Lower lobe of right lung (tissue), 2 donors: ENCODE results near the gene NRDC. TPM values are rescaled to one million over a fixed set of nuclear protein-coding genes. Genes with fewer than 3 reads are reported as not detected.
A peak's percentile ranks its signal among the peaks of the same experiment; 100 is the strongest.

ENCODE experiments used
- ATAC-seq, 2 donors: fragments of 200-7000 bp; cut with Tn5 transposase; one replicate each; pipeline ENCODE4 v1.9.1; 2020 to 2022; ENCODE audit warnings: mild to moderate bottlenecking in 2 of 2, moderate library complexity in 2 of 2
- DNase-seq: peaks from one replicate; pipeline ENCODE4 v3.0.0-alpha.2; 2020
- H3K27ac ChIP-seq: fragments of 200-600 bp; one replicate; pipeline ENCODE4 v1.8.0; 2022
- H3K27me3 ChIP-seq: fragments of 200-600 bp; one replicate; pipeline ENCODE4 v1.8.0; 2022; ENCODE audit warnings: low read depth
- H3K36me3 ChIP-seq: fragments of 200-600 bp; one replicate; pipeline ENCODE4 v1.8.0; 2022; ENCODE audit warnings: mild to moderate bottlenecking
- H3K4me1 ChIP-seq: fragments of 200-600 bp; one replicate; pipeline ENCODE4 v1.8.0; 2022
- H3K4me3 ChIP-seq: fragments of 200-600 bp; one replicate; pipeline ENCODE4 v1.8.0; 2022; ENCODE audit warnings: mild to moderate bottlenecking
- H3K9me3 ChIP-seq: fragments of 200-600 bp; one replicate; pipeline ENCODE4 v1.8.0; 2022
- intact Hi-C: fragments of 100-400 bp; cut with DNase I; formaldehyde crosslinking; loops from one replicate; pipeline ENCODE4 v1.11.0; 2022
- microRNA-seq: library from miRNA; unstranded; fragments of <30 nt; microRNA quantifications from one replicate; pipeline ENCODE4 v1.2.0, GENCODE V29; 2020; ENCODE audit warnings: borderline number of aligned reads
- total RNA-seq: library from RNA; stranded (reverse); fragmentation: NEBNext Ultra II Directional; extraction: Animal tissue kit (Norgen Biotek cat#: 25700); gene quantifications from one replicate; pipeline ENCODE4 v1.2.1, GENCODE V29; 2021
- TF ChIP-seq, protein P1 (sequence below): fragments of 200-600 bp; IDR thresholded peaks from one replicate; pipeline ENCODE4 v1.8.0; 2022; ENCODE audit warnings: antibody characterized with exemption, mild to moderate bottlenecking
- donor health status: DM: no; HTN: yes; CAD: no; lungs with severe emphysema.

NRDC gene
- total RNA-seq, 1 donor from 2014 or later = 115 TPM

DNA sequence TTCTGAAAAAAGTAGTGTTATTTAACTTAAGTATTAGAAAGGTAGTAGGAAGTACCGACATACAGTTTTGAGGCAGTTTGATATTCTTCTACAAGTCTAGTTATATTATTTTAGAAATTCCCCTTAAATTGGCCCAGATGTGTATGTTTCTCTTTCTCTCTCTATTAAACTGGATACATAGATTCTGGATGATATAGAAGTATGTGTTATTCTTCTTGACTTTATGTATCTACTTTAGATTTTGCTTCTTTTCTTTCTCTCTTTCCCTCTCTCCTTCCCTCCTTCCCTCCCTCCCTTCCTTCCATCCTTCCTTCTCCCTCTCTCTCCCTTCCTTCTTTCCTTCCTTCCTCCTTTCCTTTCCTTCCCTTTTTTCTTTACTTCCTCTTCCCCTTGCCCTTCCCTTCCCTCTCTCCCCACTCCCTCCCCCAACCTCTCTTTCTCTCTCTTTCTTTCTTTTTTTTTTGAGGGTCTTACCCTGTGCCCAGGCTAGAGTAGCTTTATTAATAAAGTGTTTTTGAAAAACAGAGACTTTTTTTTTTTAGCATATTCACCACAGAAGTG lies 137.3 kb downstream of the NRDC start:
- no peaks in the 10 kb centered on the region for H3K27me3 ChIP-seq
- no peak overlapping the region for H3K27ac ChIP-seq
- TF ChIP-seq, protein P1, sequence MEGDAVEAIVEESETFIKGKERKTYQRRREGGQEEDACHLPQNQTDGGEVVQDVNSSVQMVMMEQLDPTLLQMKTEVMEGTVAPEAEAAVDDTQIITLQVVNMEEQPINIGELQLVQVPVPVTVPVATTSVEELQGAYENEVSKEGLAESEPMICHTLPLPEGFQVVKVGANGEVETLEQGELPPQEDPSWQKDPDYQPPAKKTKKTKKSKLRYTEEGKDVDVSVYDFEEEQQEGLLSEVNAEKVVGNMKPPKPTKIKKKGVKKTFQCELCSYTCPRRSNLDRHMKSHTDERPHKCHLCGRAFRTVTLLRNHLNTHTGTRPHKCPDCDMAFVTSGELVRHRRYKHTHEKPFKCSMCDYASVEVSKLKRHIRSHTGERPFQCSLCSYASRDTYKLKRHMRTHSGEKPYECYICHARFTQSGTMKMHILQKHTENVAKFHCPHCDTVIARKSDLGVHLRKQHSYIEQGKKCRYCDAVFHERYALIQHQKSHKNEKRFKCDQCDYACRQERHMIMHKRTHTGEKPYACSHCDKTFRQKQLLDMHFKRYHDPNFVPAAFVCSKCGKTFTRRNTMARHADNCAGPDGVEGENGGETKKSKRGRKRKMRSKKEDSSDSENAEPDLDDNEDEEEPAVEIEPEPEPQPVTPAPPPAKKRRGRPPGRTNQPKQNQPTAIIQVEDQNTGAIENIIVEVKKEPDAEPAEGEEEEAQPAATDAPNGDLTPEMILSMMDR = no peak
- no peaks in the 10 kb centered on the region for H3K9me3 ChIP-seq
- no peak overlapping the region for H3K4me3 ChIP-seq
- DNase-seq (no peak), ATAC-seq (no peak)
- peaks cover 21% of the 10 kb centered on the region for H3K4me1 ChIP-seq
- H3K36me3 ChIP-seq = no peaks in the 10 kb centered on the region
- intact Hi-C loops = no loop called here

DNA sequence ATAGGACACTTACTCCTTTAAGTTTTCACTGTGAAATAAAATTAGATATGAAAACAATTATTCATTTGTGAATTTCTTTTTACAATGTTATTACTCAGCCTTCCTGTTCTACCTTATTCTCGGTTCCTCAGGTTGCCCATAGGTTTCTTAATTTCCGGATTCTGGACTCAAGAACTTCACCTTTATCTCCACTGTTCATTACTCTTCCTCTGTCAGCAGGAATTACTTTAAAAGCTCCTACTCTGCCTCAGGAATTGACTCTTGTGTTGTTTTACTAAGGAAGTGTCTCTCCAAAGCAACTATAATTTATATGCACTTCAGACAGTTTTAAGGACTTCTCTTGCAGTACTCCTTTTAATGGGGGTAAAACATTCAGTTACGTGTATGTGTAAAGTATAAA lies 137.9 kb downstream of the NRDC start:
- no peaks in the 10 kb centered on the region for H3K27me3 ChIP-seq
- TF ChIP-seq, protein P1 = no peak
- no peaks in the 10 kb centered on the region for H3K9me3 ChIP-seq
- no peak overlapping the region for H3K4me3 ChIP-seq
- peak in 1 of 2 donors; percentile 19 for ATAC-seq
- H3K4me1 ChIP-seq = peaks cover 27% of the 10 kb centered on the region
- H3K36me3 ChIP-seq = no peaks in the 10 kb centered on the region
- no peak overlapping the region for H3K27ac ChIP-seq
- DNase-seq = no peak
- intact Hi-C loops = no loop called here

Small RNAs within 50 kb of the gene (microRNA-seq; reads per million reads assigned to microRNA genes)
- gene MIR761 = not detected

Other genes starting within 250 kb of the NRDC start
- gene RAB3B, start 112.0 kb upstream of the NRDC start, total RNA-seq = 0.06 TPM
- 8.6 TPM for gene KTI12, start 155.1 kb upstream of the NRDC start, total RNA-seq
- 55.5 TPM for gene TXNDC12, start 176.5 kb upstream of the NRDC start, total RNA-seq
- gene BTF3L4, start 177.6 kb upstream of the NRDC start, total RNA-seq = 33.8 TPM